Trophoblast cell (in vitro differentiated cells and primary cell): ENCODE data around the gene DDX42.
A peak's percentile ranks its signal among the peaks of the same experiment; 100 is the strongest.

ENCODE experiments used
- DNase-seq, 2 donors: peaks; one replicate each; pipeline ENCODE4 v3.0.0-alpha.2; 2016
- H2AFZ ChIP-seq: 2 replicates; pipeline ENCODE4 v1.6.1; 2013; ENCODE audit warnings: low read length, moderate library complexity, mild to moderate bottlenecking; ENCODE audit not compliant: insufficient read depth, poor library complexity
- H2AK5ac ChIP-seq: 2 replicates; pipeline ENCODE4 v1.6.1; 2013; ENCODE audit warnings: mild to moderate bottlenecking, low read length
- H2BK120ac ChIP-seq: 2 replicates; pipeline ENCODE4 v1.6.1; 2013; ENCODE audit warnings: low read length, mild to moderate bottlenecking, moderate library complexity; ENCODE audit not compliant: insufficient read depth, poor library complexity
- H2BK12ac ChIP-seq: 2 replicates; pipeline ENCODE4 v1.6.1; 2013; ENCODE audit warnings: mild to moderate bottlenecking, low read length, moderate library complexity
- H2BK5ac ChIP-seq: 2 replicates; pipeline ENCODE4 v1.6.1; 2013; ENCODE audit warnings: low read length, low read depth, moderate library complexity, mild to moderate bottlenecking; ENCODE audit not compliant: poor library complexity
- H3K14ac ChIP-seq: 2 replicates; pipeline ENCODE4 v1.6.1; 2013; ENCODE audit warnings: mild to moderate bottlenecking, low read length
- H3K18ac ChIP-seq: 2 replicates; pipeline ENCODE4 v1.6.1; 2013; ENCODE audit warnings: mild to moderate bottlenecking, low read length
- H3K23ac ChIP-seq: 2 replicates; pipeline ENCODE4 v1.6.1; 2013; ENCODE audit warnings: low read length
- H3K27ac ChIP-seq: 2 replicates; pipeline ENCODE4 v1.5.1; 2013; ENCODE audit warnings: low read depth, mild to moderate bottlenecking, inconsistent platforms, low read length, moderate library complexity
- H3K27me3 ChIP-seq: 2 replicates; pipeline ENCODE4 v1.6.1; 2013; ENCODE audit warnings: inconsistent platforms, mild to moderate bottlenecking, low read length, moderate library complexity; ENCODE audit not compliant: insufficient read depth
- H3K36me3 ChIP-seq, 2 experiments: 1 replicate in 1 of 2; 2 replicates in 1 of 2; pipeline ENCODE4 v1.6.1; 2013; ENCODE audit warnings: low read length in 2 of 2, mild to moderate bottlenecking in 2 of 2, moderate library complexity in 1 of 2; ENCODE audit not compliant: insufficient read depth in 2 of 2, control insufficient read depth in 1 of 2
- H3K4ac ChIP-seq: 2 replicates; pipeline ENCODE4 v1.6.1; 2013; ENCODE audit warnings: low read depth, mild to moderate bottlenecking, low read length, moderate library complexity
- H3K4me1 ChIP-seq, 2 experiments: 1 replicate in 1 of 2; 2 replicates in 1 of 2; pipeline ENCODE4 v1.6.1; 2013; ENCODE audit warnings: low read length in 2 of 2, mild to moderate bottlenecking in 2 of 2, moderate library complexity in 1 of 2; ENCODE audit not compliant: insufficient read depth in 2 of 2, control insufficient read depth in 1 of 2
- H3K4me2 ChIP-seq: 2 replicates; pipeline ENCODE4 v1.6.1; 2013; ENCODE audit warnings: inconsistent platforms, mild to moderate bottlenecking, low read length, moderate library complexity
- H3K4me3 ChIP-seq: 2 replicates; pipeline ENCODE4 v1.5.1; 2013; ENCODE audit warnings: mild to moderate bottlenecking, low read depth, low read length, inconsistent platforms
- H3K79me1 ChIP-seq: one replicate; pipeline ENCODE4 v1.6.1; 2013; ENCODE audit warnings: low read length
- H3K79me2 ChIP-seq: 2 replicates; pipeline ENCODE4 v1.6.1; 2013; ENCODE audit warnings: low read length, mild to moderate bottlenecking; ENCODE audit not compliant: control insufficient read depth, insufficient read depth, poor library complexity
- H3K9ac ChIP-seq: 2 replicates; pipeline ENCODE4 v1.6.1; 2013; ENCODE audit warnings: mild to moderate bottlenecking, low read length
- H3K9me3 ChIP-seq: 2 replicates; pipeline ENCODE4 v1.6.1; 2013; ENCODE audit warnings: low read depth, mild to moderate bottlenecking, control low read depth, inconsistent platforms, low read length; ENCODE audit not compliant: insufficient read depth
- H4K12ac ChIP-seq: 2 replicates; pipeline ENCODE4 v1.6.1; 2013; ENCODE audit warnings: low read depth, mild to moderate bottlenecking, low read length, moderate library complexity
- H4K8ac ChIP-seq: 2 replicates; pipeline ENCODE4 v1.6.1; 2013; ENCODE audit warnings: low read depth, mild to moderate bottlenecking, low read length, moderate library complexity
- H4K91ac ChIP-seq: one replicate; pipeline ENCODE4 v1.6.1; 2013; ENCODE audit warnings: low read depth, mild to moderate bottlenecking, low read length, moderate library complexity
- WGBS: extraction: QIAGEN DNeasy Blood & Tissue Kit; methylation state at CpG from one replicate; pipeline ENCODE4 v1.1.7; 2013; ENCODE audit warnings: missing lambda C conversion rate; ENCODE audit not compliant: insufficient read length, insufficient coverage; ENCODE audit errors: extremely low coverage; 5-methylcytosine and 5-hydroxymethylcytosine counted together

The DDX42 gene

DNA sequence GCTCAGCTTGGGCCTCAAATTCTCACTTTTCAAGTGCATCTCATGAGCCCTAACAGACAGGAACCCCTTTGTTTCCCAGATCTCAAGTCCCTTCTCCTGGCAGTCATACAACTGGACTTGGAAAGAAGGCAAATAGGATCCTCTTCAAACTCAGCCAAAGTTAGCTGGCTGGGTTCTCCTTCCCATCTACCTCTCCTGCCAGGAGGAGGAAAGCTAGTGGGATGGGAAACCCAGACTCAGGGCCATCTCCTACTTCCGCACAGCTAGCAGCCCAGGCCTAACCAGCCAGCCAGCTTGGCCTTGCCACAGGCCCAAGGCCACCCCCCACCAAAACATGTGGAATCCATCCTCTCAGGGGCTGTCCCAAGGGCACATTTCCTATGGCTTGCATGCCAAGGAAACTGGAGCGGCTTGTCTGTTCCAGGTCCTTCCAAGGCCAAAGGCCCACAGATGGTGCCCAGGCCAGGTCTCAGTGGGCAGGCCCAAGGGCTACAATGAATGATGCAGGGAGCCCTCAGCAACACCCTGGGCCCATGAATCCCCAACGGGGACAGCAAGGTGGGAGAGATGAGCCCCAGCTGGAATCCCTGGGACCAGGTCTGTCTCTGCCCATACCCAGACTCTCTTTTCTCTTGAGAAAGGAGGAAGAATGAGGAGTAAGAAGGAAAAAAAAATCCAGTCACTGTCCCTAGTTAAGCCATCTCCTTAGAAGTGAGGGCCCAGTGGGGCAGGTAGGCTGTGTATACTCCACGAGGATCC is 66.8 kb downstream of the DDX42 start:
- H3K9ac ChIP-seq: peak overlapping the region; percentile 24
- H2AK5ac ChIP-seq: no peak overlapping the region
- no peak overlapping the region for H2BK5ac ChIP-seq
- H3K27me3 ChIP-seq: no peaks in the 10 kb centered on the region
- H3K4me2 ChIP-seq: peak overlapping the region; percentile 83
- no peak overlapping the region for H2BK120ac ChIP-seq
- H4K8ac ChIP-seq: no peak overlapping the region
- DNase-seq: no peak
- no peak overlapping the region for H2BK12ac ChIP-seq
- no peak overlapping the region for H3K18ac ChIP-seq
- WGBS: no CpG with 5 or more reads among the region's 4 CpGs
- H3K14ac ChIP-seq: no peak overlapping the region
- no peak overlapping the region for H3K27ac ChIP-seq
- H3K4ac ChIP-seq: peak overlapping the region; percentile 23
- peaks cover 4% of the 10 kb centered on the region for H3K9me3 ChIP-seq
- peaks cover 9 to 14% of the 10 kb centered on the region in 2 experiments for H3K36me3 ChIP-seq
- H4K12ac ChIP-seq: no peak overlapping the region
- H3K23ac ChIP-seq: no peak overlapping the region
- peaks cover 11% of the 10 kb centered on the region for H3K79me1 ChIP-seq
- H2AFZ ChIP-seq: no peak overlapping the region
- H3K4me1 ChIP-seq: peaks cover 25 to 29% of the 10 kb centered on the region in 2 experiments
- H4K91ac ChIP-seq: no peak overlapping the region
- no peak overlapping the region for H3K4me3 ChIP-seq
- peaks cover 30% of the 10 kb centered on the region for H3K79me2 ChIP-seq

- H3K27me3 ChIP-seq: no peaks in the 10 kb centered on the region
- H2BK120ac ChIP-seq: no peak overlapping the region
- H4K8ac ChIP-seq: peak overlapping the region; percentile 43
- peaks cover 5 to 9% of the 10 kb centered on the region in 2 experiments for H3K36me3 ChIP-seq
- H3K79me2 ChIP-seq: peaks cover 30% of the 10 kb centered on the region
- peak overlapping the region; percentile 83 for H3K4me2 ChIP-seq
- H3K27ac ChIP-seq: peak overlapping the region; percentile 81
- WGBS: no CpG with 5 or more reads among the region's 26 CpGs
- H3K4me3 ChIP-seq: peak overlapping the region; percentile 84
- H3K9ac ChIP-seq: peak overlapping the region; percentile 72
- peak; percentile 59 to 71 for DNase-seq
- H2AFZ ChIP-seq: peak overlapping the region; percentile 66
- H2AK5ac ChIP-seq: no peak overlapping the region
- H2BK5ac ChIP-seq: no peak overlapping the region
- no peak overlapping the region for H2BK12ac ChIP-seq
- H3K18ac ChIP-seq: peak overlapping the region; percentile 77
- peak overlapping the region; percentile 70 for H4K91ac ChIP-seq
- peak overlapping the region; percentile 33 for H3K23ac ChIP-seq
- H4K12ac ChIP-seq: peak overlapping the region; percentile 41
- H3K4me1 ChIP-seq: peaks cover 25 to 29% of the 10 kb centered on the region in 2 experiments
- H3K9me3 ChIP-seq: peaks cover 4% of the 10 kb centered on the region
- H3K14ac ChIP-seq: peak overlapping the region; percentile 77
- peak overlapping the region; percentile 64 for H3K4ac ChIP-seq
- peaks cover 11% of the 10 kb centered on the region for H3K79me1 ChIP-seq
Measured at GRCh38 chr17:63841350-63842172, 67.6 kb downstream of the DDX42 start.

DNA sequence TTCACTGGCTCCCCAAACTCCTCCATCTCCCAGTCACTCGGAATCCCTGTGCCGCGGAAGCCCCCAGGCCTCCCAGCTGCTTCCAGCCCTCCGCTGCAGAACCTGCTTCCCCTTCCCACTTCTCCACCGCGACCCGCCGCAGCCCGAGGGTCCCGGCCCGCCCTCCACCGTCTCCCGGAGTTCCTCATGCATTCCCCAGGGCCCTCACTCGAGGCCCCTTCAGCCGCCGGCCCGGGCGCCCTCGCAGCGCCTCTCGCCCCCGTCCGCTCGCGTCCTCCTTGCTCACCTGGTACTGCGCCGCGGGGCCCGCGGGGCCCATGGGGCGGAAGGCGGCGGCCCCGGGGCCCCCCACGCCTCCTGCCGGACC is 68.2 kb downstream of the DDX42 start:
- Histone ChIP-seq H3K4me1 (peaks cover 25 to 29% of the 10 kb centered on the region in 2 experiments), H3K79me1 (peaks cover 11% of the 10 kb centered on the region), H3K9ac (peak overlapping the region; percentile 72), H3K27me3 (no peaks in the 10 kb centered on the region), H2AK5ac (peak overlapping the region; percentile 56), H4K8ac (peak overlapping the region; percentile 43), H3K36me3 (peaks cover 0 to 5% of the 10 kb centered on the region in 2 experiments), H2BK120ac (peak overlapping the region; percentile 61), H3K23ac (no peak overlapping the region), H2BK12ac (no peak overlapping the region), H2BK5ac (peak overlapping the region; percentile 73), H2AFZ (peak overlapping the region; percentile 66), H3K79me2 (peaks cover 30% of the 10 kb centered on the region), H3K27ac (peak overlapping the region; percentile 81), H3K14ac (peak overlapping the region; percentile 77), H3K4ac (peak overlapping the region; percentile 64), H4K91ac (peak overlapping the region; percentile 70), H3K9me3 (peaks cover 4% of the 10 kb centered on the region), H4K12ac (peak overlapping the region; percentile 41), H3K18ac (peak overlapping the region; percentile 77), H3K4me3 (peak overlapping the region; percentile 84), H3K4me2 (peak overlapping the region; percentile 83)
- no peak for DNase-seq
- WGBS: no CpG with 5 or more reads among the region's 36 CpGs

GRCh38 chr17:63842540-63843386 is 68.8 kb downstream of the DDX42 start, which contains the start of gene SMARCD2:
SMARCD2 (minus strand) TSS chr17:63842685; CDS start chr17:63842674, 11 bp downstream.
- WGBS: no CpG with 5 or more reads among the region's 92 CpGs
- peak within 1 kb of the TSS; percentile 96 for H4K8ac ChIP-seq

More at GRCh38 chr17:63842540-63843386, 68.8 kb downstream of the DDX42 start, which contains the start of gene SMARCD2:
- H3K27ac ChIP-seq: peak within 1 kb of the TSS; percentile 81
- peak within 1 kb of the TSS; percentile 77 for H3K14ac ChIP-seq
- H3K4me3 ChIP-seq: peak within 1 kb of the TSS; percentile 84
- H2AK5ac ChIP-seq: peak within 1 kb of the TSS; percentile 56
- H3K9ac ChIP-seq: peak within 1 kb of the TSS; percentile 72
- H3K9me3 ChIP-seq: peaks cover 6% of the 10 kb centered on the region
- peak within 1 kb of the TSS; percentile 64 for H3K4ac ChIP-seq
- H3K4me2 ChIP-seq: peak within 1 kb of the TSS; percentile 83
- peak within 1 kb of the TSS; percentile 70 for H4K91ac ChIP-seq
- peaks cover 27% of the 10 kb centered on the region for H3K79me2 ChIP-seq
- no peak within 1 kb of the TSS for H3K23ac ChIP-seq
- DNase-seq: peak; percentile 98
- no peaks in the 10 kb centered on the region for H3K36me3 ChIP-seq
- peak within 1 kb of the TSS; percentile 77 for H3K18ac ChIP-seq
- H3K4me1 ChIP-seq: peaks cover 25 to 29% of the 10 kb centered on the region in 2 experiments
- peak within 1 kb of the TSS; percentile 73 for H2BK5ac ChIP-seq
- H2BK12ac ChIP-seq: no peak within 1 kb of the TSS
- peak within 1 kb of the TSS; percentile 65 for H2BK120ac ChIP-seq
- no peaks in the 10 kb centered on the region for H3K27me3 ChIP-seq
- H4K12ac ChIP-seq: peak within 1 kb of the TSS; percentile 84
- peaks cover 11% of the 10 kb centered on the region for H3K79me1 ChIP-seq
- H2AFZ ChIP-seq: peak within 1 kb of the TSS; percentile 80
